Neuronal stem cell (in vitro differentiated cells): ENCODE measurements around the gene THSD4.
"Not testable (repeated sequence)": the region's sequence is repeated elsewhere in the genome, so short reads cannot be mapped to it uniquely, and the experiment has no call there.

ENCODE experiments used
- DNase-seq: peaks from one replicate; pipeline ENCODE4 v3.0.0-alpha.2; 2013; ENCODE audit warnings: low spot score
- H2AFZ ChIP-seq: one replicate; pipeline ENCODE4 v1.6.1; 2013; ENCODE audit warnings: mild to moderate bottlenecking, low read length, inconsistent platforms
- H2AK5ac ChIP-seq: 2 replicates; pipeline ENCODE4 v1.6.1; 2013; ENCODE audit warnings: low read depth, mild to moderate bottlenecking, inconsistent platforms, low read length, moderate library complexity, mixed read lengths
- H2BK120ac ChIP-seq: 2 replicates; pipeline ENCODE4 v1.6.1; 2013; ENCODE audit warnings: low read depth, mild to moderate bottlenecking, inconsistent platforms, low read length, moderate library complexity, mixed read lengths
- H2BK12ac ChIP-seq: one replicate; pipeline ENCODE4 v1.6.1; 2013; ENCODE audit warnings: low read length, inconsistent platforms
- H2BK15ac ChIP-seq: 2 replicates; pipeline ENCODE4 v1.6.1; 2013; ENCODE audit warnings: mild to moderate bottlenecking, low read length, inconsistent platforms, mixed read lengths
- H2BK5ac ChIP-seq: one replicate; pipeline ENCODE4 v1.6.1; 2013; ENCODE audit warnings: inconsistent platforms, mild to moderate bottlenecking, low read length, moderate library complexity
- H3K14ac ChIP-seq: one replicate; pipeline ENCODE4 v1.6.1; 2013; ENCODE audit warnings: low read length, inconsistent platforms
- H3K18ac ChIP-seq: 2 replicates; pipeline ENCODE4 v1.6.1; 2013; ENCODE audit warnings: low read length, inconsistent platforms
- H3K23ac ChIP-seq: 2 replicates; pipeline ENCODE4 v1.6.1; 2013; ENCODE audit warnings: low read depth, mild to moderate bottlenecking, mixed read lengths, low read length, inconsistent platforms; ENCODE audit not compliant: poor library complexity
- H3K27ac ChIP-seq: replicated peaks from 3 replicates; pipeline ENCODE4 v1.5.1; 2013; ENCODE audit warnings: low read length, inconsistent platforms
- H3K27me3 ChIP-seq, 3 experiments: 2 replicates each; pipeline ENCODE4 v1.6.1; 2013; ENCODE audit warnings: low read length in 3 of 3, mild to moderate bottlenecking in 2 of 3, inconsistent platforms in 1 of 3, low read depth in 1 of 3, mixed read lengths in 1 of 3, moderate library complexity in 1 of 3; ENCODE audit not compliant: control insufficient read depth in 3 of 3, insufficient read depth in 3 of 3
- H3K36me3 ChIP-seq, 2 donors: replicated peaks in 1 of 2; 2 replicates each; pipeline ENCODE4 v1.6.1; 2013; ENCODE audit warnings: low read length in 2 of 2; ENCODE audit not compliant: control insufficient read depth in 2 of 2, insufficient read depth in 2 of 2
- H3K4ac ChIP-seq: 2 replicates; pipeline ENCODE4 v1.6.1; 2013; ENCODE audit warnings: inconsistent platforms, mild to moderate bottlenecking, low read length, moderate library complexity
- H3K4me1 ChIP-seq, 2 donors: 1 replicate in 1 of 2; 2 replicates in 1 of 2; pipeline ENCODE4 v1.6.1; 2013; ENCODE audit warnings: low read length in 2 of 2, low read depth in 1 of 2; ENCODE audit not compliant: control insufficient read depth in 2 of 2, insufficient read depth in 1 of 2
- H3K4me2 ChIP-seq: one replicate; pipeline ENCODE4 v1.6.1; 2013; ENCODE audit warnings: mild to moderate bottlenecking, low read length, inconsistent platforms; ENCODE audit not compliant: insufficient read depth, poor library complexity, severe bottlenecking
- H3K4me3 ChIP-seq, 2 donors: 2 replicates each; pipeline ENCODE4 v1.5.1; 2013; ENCODE audit warnings: low read length in 2 of 2, mild to moderate bottlenecking in 2 of 2, inconsistent platforms in 1 of 2, moderate library complexity in 1 of 2
- H3K79me1 ChIP-seq: one replicate; pipeline ENCODE4 v1.6.1; 2013; ENCODE audit warnings: low read depth, mild to moderate bottlenecking, inconsistent platforms, low read length, moderate library complexity
- H3K9ac ChIP-seq: one replicate; pipeline ENCODE4 v1.6.1; 2013; ENCODE audit warnings: mild to moderate bottlenecking, low read depth, low read length, inconsistent platforms; ENCODE audit not compliant: poor library complexity
- H3K9me3 ChIP-seq, 2 donors: replicated peaks in 1 of 2; 2 replicates each; pipeline versions ENCODE3 to v1.6.1; 2013; ENCODE audit warnings: low read length in 2 of 2, mild to moderate bottlenecking in 2 of 2, inconsistent platforms in 1 of 2, low read depth in 1 of 2, mixed read lengths in 1 of 2, moderate library complexity in 1 of 2; ENCODE audit not compliant: control insufficient read depth in 2 of 2, insufficient read depth in 1 of 2
- H4K8ac ChIP-seq: one replicate; pipeline ENCODE4 v1.6.1; 2013; ENCODE audit warnings: low read depth, mild to moderate bottlenecking, inconsistent platforms, low read length, moderate library complexity
- H4K91ac ChIP-seq: one replicate; pipeline ENCODE4 v1.6.1; 2013; ENCODE audit warnings: low read length, low read depth, mild to moderate bottlenecking, inconsistent platforms; ENCODE audit not compliant: poor library complexity
- WGBS, 2 donors: extraction: QIAGEN DNeasy Blood & Tissue Kit; methylation state at CpG; one replicate each; pipeline ENCODE4 v1.1.7; 2013; ENCODE audit warnings: missing lambda C conversion rate in 2 of 2, mixed read lengths in 1 of 2; ENCODE audit not compliant: insufficient read length in 2 of 2, insufficient replicate concordance in 1 of 2; ENCODE audit errors: extremely low coverage in 2 of 2; 5-methylcytosine and 5-hydroxymethylcytosine counted together

The THSD4 gene

GRCh38 chr15:71436854-71437253, 321.6 kb downstream of the THSD4 start:
- H2AFZ ChIP-seq = no peak overlapping the region
- no peaks in the 10 kb centered on the region for H3K4me1 ChIP-seq
- no peak overlapping the region for H3K18ac ChIP-seq
- no peak overlapping the region for H3K14ac ChIP-seq
- no peak overlapping the region for H3K23ac ChIP-seq
- no peak overlapping the region for H3K27ac ChIP-seq
- no CpG with 5 or more reads among the region's 3 CpGs for WGBS, 2 donors
- no peak overlapping the region for H3K4me2 ChIP-seq
- no peak overlapping the region for H2BK12ac ChIP-seq
- H3K36me3 ChIP-seq = no peaks in the 10 kb centered on the region
- H3K9me3 ChIP-seq = peaks cover 0 to 3% of the 10 kb centered on the region in 2 donors
- no peaks in the 10 kb centered on the region for H3K79me1 ChIP-seq
- no peaks in the 10 kb centered on the region for H3K27me3 ChIP-seq
- no peak overlapping the region for H2AK5ac ChIP-seq
- no peak overlapping the region for H4K8ac ChIP-seq
- no peak overlapping the region for H2BK120ac ChIP-seq
- H4K91ac ChIP-seq = no peak overlapping the region
- DNase-seq = no peak
- H3K4ac ChIP-seq = no peak overlapping the region
- H2BK15ac ChIP-seq = no peak overlapping the region
- no peak overlapping the region for H3K9ac ChIP-seq
- no peak overlapping the region for H2BK5ac ChIP-seq
- H3K4me3 ChIP-seq = no peak overlapping the region

- Histone ChIP-seq H3K4me1 (no peaks in the 10 kb centered on the region), H3K18ac (no peak overlapping the region), H2BK120ac (no peak overlapping the region), H3K9me3 (peaks cover 0 to 3% of the 10 kb centered on the region in 2 donors), H3K23ac (no peak overlapping the region), H3K4ac (no peak overlapping the region), H4K91ac (no peak overlapping the region), H3K14ac (no peak overlapping the region), H2AFZ (no peak overlapping the region), H3K79me1 (no peaks in the 10 kb centered on the region), H3K27ac (no peak overlapping the region), H3K27me3 (no peaks in the 10 kb centered on the region), H2AK5ac (no peak overlapping the region), H3K4me2 (no peak overlapping the region), H3K9ac (no peak overlapping the region), H2BK12ac (no peak overlapping the region), H4K8ac (no peak overlapping the region), H2BK5ac (no peak overlapping the region), H2BK15ac (no peak overlapping the region), H3K4me3 (no peak overlapping the region), H3K36me3 (no peaks in the 10 kb centered on the region)
- DNase-seq = no peak
- WGBS, 2 donors = no CpG with 5 or more reads among the region's 3 CpGs
Measured at GRCh38 chr15:71437404-71437803, 322.1 kb downstream of the THSD4 start.

- Histone ChIP-seq H2BK120ac (no peak overlapping the region), H3K9ac (no peak overlapping the region), H2BK15ac (no peak overlapping the region), H2BK5ac (no peak overlapping the region), H3K4me2 (no peak overlapping the region), H3K27me3 (no peaks in the 10 kb centered on the region), H3K4ac (no peak overlapping the region), H3K23ac (no peak overlapping the region), H2BK12ac (no peak overlapping the region), H3K14ac (no peak overlapping the region), H4K91ac (no peak overlapping the region), H3K9me3 (peaks cover 0 to 3% of the 10 kb centered on the region in 2 donors), H3K4me3 (no peak overlapping the region), H4K8ac (no peak overlapping the region), H2AK5ac (no peak overlapping the region), H3K18ac (no peak overlapping the region), H3K36me3 (no peaks in the 10 kb centered on the region), H3K27ac (no peak overlapping the region), H3K4me1 (no peaks in the 10 kb centered on the region), H3K79me1 (no peaks in the 10 kb centered on the region), H2AFZ (no peak overlapping the region)
- no CpG with 5 or more reads among the region's 4 CpGs for WGBS, 2 donors
- DNase-seq = no peak
Measured at GRCh38 chr15:71437919-71438318, 322.6 kb downstream of the THSD4 start.

GRCh38 chr15:71439478-71439877, 324.2 kb downstream of the THSD4 start:
- H4K8ac ChIP-seq, H3K18ac ChIP-seq, H2AK5ac ChIP-seq, H2BK5ac ChIP-seq, H2BK120ac ChIP-seq, H3K27me3 ChIP-seq, H3K4ac ChIP-seq, H4K91ac ChIP-seq, H3K23ac ChIP-seq, H3K4me2 ChIP-seq, H3K27ac ChIP-seq, H3K4me3 ChIP-seq, H2BK15ac ChIP-seq, H3K9me3 ChIP-seq, H3K79me1 ChIP-seq, H3K4me1 ChIP-seq, H2BK12ac ChIP-seq, H2AFZ ChIP-seq, H3K36me3 ChIP-seq, H3K14ac ChIP-seq, DNase-seq, H3K9ac ChIP-seq: not testable (repeated sequence)
- no CpG with 5 or more reads among the region's 2 CpGs for WGBS, 2 donors
